Activated CD4-positive, alpha-beta T cell treated with anti-CD3 and anti-CD28 coated beads, Interleukin-2, Interleukin-6, amounts not matched to agents 100 ng/mL and 50 ng/mL, durations not matched to agents 16 hours and 8 hours (primary cell): ENCODE results near the gene MYBPH.

Experiments used
- DNase-seq: peaks from one replicate; pipeline ENCODE4 v3.0.0-alpha.2; 2020

Gene MYBPH

GRCh38 chr1:203199816-203200571 is 24.4 kb upstream of the MYBPH start:
- no peak for DNase-seq

GRCh38 chr1:203199481-203199815 is 23.8 kb upstream of the MYBPH start:
- no peak for DNase-seq

GRCh38 chr1:203199002-203199401 is 23.4 kb upstream of the MYBPH start:
- no peak for DNase-seq

- DNase-seq = no peak
These were observed 22.0 kb upstream of the MYBPH start for GRCh38 chr1:203197625-203198024.

- no peak for DNase-seq
These were observed 20.7 kb upstream of the MYBPH start for GRCh38 chr1:203196371-203196770.

GRCh38 chr1:203190949-203191348 is 15.3 kb upstream of the MYBPH start:
- no peak for DNase-seq

- DNase-seq = no peak
These were observed 14.3 kb upstream of the MYBPH start for GRCh38 chr1:203189951-203190352.

GRCh38 chr1:203188686-203189232 is 13.1 kb upstream of the MYBPH start:
- no peak for DNase-seq

GRCh38 chr1:203187689-203188264 is 12.2 kb upstream of the MYBPH start:
- no peak for DNase-seq

GRCh38 chr1:203187304-203187685 is 11.7 kb upstream of the MYBPH start:
- DNase-seq = no peak

GRCh38 chr1:203186446-203187303 is 11.0 kb upstream of the MYBPH start, which contains the start of gene CHI3L1:
CHI3L1 (minus strand) TSS chr1:203186704; CDS start chr1:203186623, 81 bp downstream.
- DNase-seq = no peak

GRCh38 chr1:203186091-203186445 is 10.4 kb upstream of the MYBPH start:
- DNase-seq = no peak

GRCh38 chr1:203185585-203185984 is 10.0 kb upstream of the MYBPH start:
- DNase-seq = no peak

- no peak for DNase-seq
These were observed 9.4 kb upstream of the MYBPH start for GRCh38 chr1:203185061-203185461.

GRCh38 chr1:203184467-203184866 is 8.8 kb upstream of the MYBPH start:
- no peak for DNase-seq

GRCh38 chr1:203183828-203184227 is 8.2 kb upstream of the MYBPH start:
- DNase-seq = no peak

- DNase-seq = no peak
These were observed 6.8 kb upstream of the MYBPH start for GRCh38 chr1:203182387-203182953.

- no peak for DNase-seq
These were observed 6.2 kb upstream of the MYBPH start for GRCh38 chr1:203181586-203182386.

GRCh38 chr1:203180611-203181330 is 5.1 kb upstream of the MYBPH start:
- no peak for DNase-seq

GRCh38 chr1:203179667-203180005 is 4.0 kb upstream of the MYBPH start:
- no peak for DNase-seq

- no peak for DNase-seq
These were observed 3.4 kb upstream of the MYBPH start for GRCh38 chr1:203178821-203179666.
